ENCODE data around the gene COX7B2. TPM values are rescaled to one million over a fixed set of nuclear protein-coding genes. Genes with fewer than 3 reads are reported as not detected.

COX7B2 gene
- total RNA-seq, 1 donor from 2014 or later: not detected

DNA sequence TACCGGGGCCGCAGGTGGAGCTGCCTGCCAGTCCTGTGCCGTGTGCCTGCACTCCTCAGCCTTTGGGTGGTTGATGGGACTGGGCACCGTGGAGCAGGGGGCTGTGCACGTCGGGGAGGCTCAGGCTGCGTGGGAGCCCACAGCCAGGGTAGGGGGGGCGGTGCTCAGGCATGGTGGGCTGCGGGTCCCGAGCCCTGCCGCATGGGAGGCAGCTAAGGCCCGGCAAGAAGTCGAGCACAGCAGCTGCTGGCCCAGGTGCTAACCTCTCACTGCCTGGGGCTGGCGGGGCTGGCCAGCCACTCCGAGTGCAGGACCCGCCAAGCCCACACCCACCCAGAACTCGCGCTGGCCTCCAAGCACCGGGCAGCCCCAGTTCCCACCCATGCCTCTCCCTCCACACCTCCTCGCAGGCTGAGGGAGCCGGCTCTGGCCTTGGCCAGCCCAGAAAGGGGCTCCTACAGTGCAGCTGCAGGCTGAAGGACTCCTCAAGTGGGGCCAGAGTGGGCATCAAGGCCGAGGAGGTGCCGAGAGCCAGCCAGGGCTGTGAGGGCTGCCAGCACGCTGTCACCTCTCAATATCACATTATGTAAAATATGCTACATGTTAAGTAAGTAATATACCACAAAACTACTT, 104.1 kb downstream of the COX7B2 start:
- no peak for DNase-seq (ENCODE audit: low spot score)
- Histone ChIP-seq H3K4me2 (no peak overlapping the region), H3K79me2 (ENCODE audit: low read depth) (no peaks in the 10 kb centered on the region), H3K36me3 (no peaks in the 10 kb centered on the region), H3K4me3 (no peak overlapping the region), H3K27ac (no peak overlapping the region), H3K9me3 (ENCODE audit: low read depth) (no peaks in the 10 kb centered on the region), H3F3A (ENCODE audit: low read depth) (no peaks in the 10 kb centered on the region), H3K4me1 (no peaks in the 10 kb centered on the region), H2AFZ (replicated peaks) (no peak overlapping the region), H3K9ac (no peak overlapping the region), H4K20me1 (ENCODE audit: low read depth) (no peaks in the 10 kb centered on the region), H3K27me3 (no peaks in the 10 kb centered on the region)
- Mint-ChIP-seq H3K4me1 (no peaks in the 10 kb centered on the region), H3K4me3 (no peak overlapping the region), H3K27me3 (ENCODE audit: insufficient read depth, low read depth) (no peaks in the 10 kb centered on the region), H3K36me3 (no peaks in the 10 kb centered on the region), H3K27ac (no peak overlapping the region), H3K9me3 (no peaks in the 10 kb centered on the region)
- TF ChIP-seq EZH2 (IDR thresholded peaks at IDR 0.05) (no peak), CTCF (IDR thresholded peaks at IDR 0.05) (no peak), EZH2phosphoT487 (IDR thresholded peaks at IDR 0.05) (no peak)

GRCh38 chr4:46793036-46793435, 116.0 kb downstream of the COX7B2 start:
- Histone ChIP-seq H3F3A (ENCODE audit: low read depth) (no peaks in the 10 kb centered on the region), H4K20me1 (ENCODE audit: low read depth) (no peaks in the 10 kb centered on the region), H3K27me3 (no peaks in the 10 kb centered on the region), H3K4me2 (no peak overlapping the region), H3K36me3 (no peaks in the 10 kb centered on the region), H3K27ac (no peak overlapping the region), H3K9me3 (ENCODE audit: low read depth) (no peaks in the 10 kb centered on the region), H3K4me3 (no peak overlapping the region), H2AFZ (replicated peaks) (no peak overlapping the region), H3K4me1 (no peaks in the 10 kb centered on the region), H3K79me2 (ENCODE audit: low read depth) (no peaks in the 10 kb centered on the region), H3K9ac (no peak overlapping the region)
- Mint-ChIP-seq H3K36me3 (no peaks in the 10 kb centered on the region), H3K27ac (no peak overlapping the region), H3K9me3 (peaks cover 4% of the 10 kb centered on the region), H3K4me1 (no peaks in the 10 kb centered on the region), H3K4me3 (no peak overlapping the region), H3K27me3 (ENCODE audit: insufficient read depth, low read depth) (no peaks in the 10 kb centered on the region)
- TF ChIP-seq EZH2 (IDR thresholded peaks at IDR 0.05) (no peak), CTCF (IDR thresholded peaks at IDR 0.05) (no peak), EZH2phosphoT487 (IDR thresholded peaks at IDR 0.05) (no peak)
- DNase-seq (ENCODE audit: low spot score): no peak

- Mint-ChIP-seq H3K9me3 (peaks cover 8% of the 10 kb centered on the region), H3K4me1 (peaks cover 2% of the 10 kb centered on the region), H3K4me3 (no peak overlapping the region), H3K27ac (no peak overlapping the region), H3K36me3 (no peaks in the 10 kb centered on the region), H3K27me3 (ENCODE audit: insufficient read depth, low read depth) (no peaks in the 10 kb centered on the region)
- Histone ChIP-seq H3K27ac (no peak overlapping the region), H3K27me3 (no peaks in the 10 kb centered on the region), H3K79me2 (ENCODE audit: low read depth) (no peaks in the 10 kb centered on the region), H3K4me3 (no peak overlapping the region), H3K4me1 (no peaks in the 10 kb centered on the region), H2AFZ (replicated peaks) (no peak overlapping the region), H3K9ac (no peak overlapping the region), H4K20me1 (ENCODE audit: low read depth) (no peaks in the 10 kb centered on the region), H3K36me3 (no peaks in the 10 kb centered on the region), H3K9me3 (ENCODE audit: low read depth) (no peaks in the 10 kb centered on the region), H3F3A (ENCODE audit: low read depth) (no peaks in the 10 kb centered on the region), H3K4me2 (no peak overlapping the region)
- DNase-seq (ENCODE audit: low spot score): no peak
- TF ChIP-seq CTCF (IDR thresholded peaks at IDR 0.05) (no peak), EZH2phosphoT487 (IDR thresholded peaks at IDR 0.05) (no peak)
Observed at GRCh38 chr4:46781434-46782092, 127.5 kb downstream of the COX7B2 start.
